Measurements from ENCODE around the gene EPB41L4B. TPM values are rescaled to one million over a fixed set of nuclear protein-coding genes. Genes with fewer than 3 reads are reported as not detected.

The EPB41L4B gene
- total RNA-seq, 4 donors from 2014 or later: under 0.01 to 3.9 (median 1.5) TPM

DNA sequence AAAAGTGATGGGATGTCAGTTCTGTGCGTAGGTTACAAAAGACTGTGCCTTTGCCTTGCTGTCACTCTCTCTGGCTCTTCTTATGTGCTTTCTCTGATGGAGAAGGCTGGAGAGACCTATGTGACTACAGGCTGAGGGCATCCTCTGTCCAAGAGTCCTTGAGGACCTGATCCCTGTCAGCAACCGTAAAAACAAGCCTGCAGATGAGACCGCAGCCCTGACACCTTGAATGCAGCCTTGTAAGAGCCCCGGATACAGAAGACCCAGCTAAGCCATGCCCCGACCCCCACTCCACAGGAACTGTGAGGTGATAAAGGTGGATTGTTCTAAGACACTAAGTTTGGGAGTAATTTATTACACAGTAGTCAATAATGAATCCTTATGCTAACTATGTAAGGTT is 121.2 kb downstream of the EPB41L4B start:
- intact Hi-C loops (cut with DNase I; ENCODE audit: low total_unique reads): no loop called here
- Histone ChIP-seq H3K27ac (no peak overlapping the region), H3K36me3 (no peaks in the 10 kb centered on the region), H3K4me1 (no peaks in the 10 kb centered on the region), H3K9me3 (no peaks in the 10 kb centered on the region), H3K4me3 (no peak overlapping the region), H3K27me3 (no peaks in the 10 kb centered on the region)
- TF ChIP-seq POLR2A (IDR thresholded peaks at IDR 0.05): no peak
- DNase-seq: no peak

DNA sequence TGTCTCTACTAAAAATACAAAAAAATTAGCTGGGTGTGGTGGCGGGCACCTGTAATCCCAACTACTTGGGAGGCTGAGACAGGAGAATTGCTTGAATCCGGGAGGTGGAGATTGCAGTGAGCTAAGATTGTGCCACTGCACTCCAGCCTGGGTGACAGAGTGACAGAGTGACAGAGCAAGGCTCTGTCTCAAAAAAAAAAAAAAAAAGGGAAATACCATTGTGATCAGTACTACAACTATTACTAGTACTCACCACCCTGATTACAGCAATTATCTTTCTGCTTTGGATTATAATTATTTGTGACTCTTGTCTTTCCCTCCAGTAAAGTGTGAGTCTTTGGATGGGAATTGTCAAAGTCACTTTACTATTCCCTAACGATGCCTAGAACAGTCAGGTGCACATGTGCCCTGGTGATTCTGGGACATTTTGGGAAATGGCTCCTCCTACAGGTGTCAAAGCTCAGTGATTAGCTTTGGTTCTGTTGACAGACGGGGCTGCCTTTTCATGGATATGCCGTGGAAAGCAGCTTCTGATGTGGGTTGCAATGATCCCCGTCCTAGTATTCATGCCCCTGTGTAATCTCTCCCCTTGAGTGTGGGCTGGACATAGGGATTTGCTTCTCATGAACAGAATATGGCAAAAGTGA is 122.0 kb downstream of the EPB41L4B start:
- Histone ChIP-seq H3K4me3 (no peak overlapping the region), H3K4me1 (no peaks in the 10 kb centered on the region), H3K27me3 (no peaks in the 10 kb centered on the region), H3K27ac (no peak overlapping the region), H3K36me3 (no peaks in the 10 kb centered on the region), H3K9me3 (no peaks in the 10 kb centered on the region)
- DNase-seq: no peak
- no peak for TF ChIP-seq POLR2A (IDR thresholded peaks at IDR 0.05)
- TF ChIP-seq, protein P1, sequence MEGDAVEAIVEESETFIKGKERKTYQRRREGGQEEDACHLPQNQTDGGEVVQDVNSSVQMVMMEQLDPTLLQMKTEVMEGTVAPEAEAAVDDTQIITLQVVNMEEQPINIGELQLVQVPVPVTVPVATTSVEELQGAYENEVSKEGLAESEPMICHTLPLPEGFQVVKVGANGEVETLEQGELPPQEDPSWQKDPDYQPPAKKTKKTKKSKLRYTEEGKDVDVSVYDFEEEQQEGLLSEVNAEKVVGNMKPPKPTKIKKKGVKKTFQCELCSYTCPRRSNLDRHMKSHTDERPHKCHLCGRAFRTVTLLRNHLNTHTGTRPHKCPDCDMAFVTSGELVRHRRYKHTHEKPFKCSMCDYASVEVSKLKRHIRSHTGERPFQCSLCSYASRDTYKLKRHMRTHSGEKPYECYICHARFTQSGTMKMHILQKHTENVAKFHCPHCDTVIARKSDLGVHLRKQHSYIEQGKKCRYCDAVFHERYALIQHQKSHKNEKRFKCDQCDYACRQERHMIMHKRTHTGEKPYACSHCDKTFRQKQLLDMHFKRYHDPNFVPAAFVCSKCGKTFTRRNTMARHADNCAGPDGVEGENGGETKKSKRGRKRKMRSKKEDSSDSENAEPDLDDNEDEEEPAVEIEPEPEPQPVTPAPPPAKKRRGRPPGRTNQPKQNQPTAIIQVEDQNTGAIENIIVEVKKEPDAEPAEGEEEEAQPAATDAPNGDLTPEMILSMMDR (IDR thresholded peaks at IDR 0.05): no peak
- intact Hi-C loops (cut with DNase I; ENCODE audit: low total_unique reads): no loop called here

DNA sequence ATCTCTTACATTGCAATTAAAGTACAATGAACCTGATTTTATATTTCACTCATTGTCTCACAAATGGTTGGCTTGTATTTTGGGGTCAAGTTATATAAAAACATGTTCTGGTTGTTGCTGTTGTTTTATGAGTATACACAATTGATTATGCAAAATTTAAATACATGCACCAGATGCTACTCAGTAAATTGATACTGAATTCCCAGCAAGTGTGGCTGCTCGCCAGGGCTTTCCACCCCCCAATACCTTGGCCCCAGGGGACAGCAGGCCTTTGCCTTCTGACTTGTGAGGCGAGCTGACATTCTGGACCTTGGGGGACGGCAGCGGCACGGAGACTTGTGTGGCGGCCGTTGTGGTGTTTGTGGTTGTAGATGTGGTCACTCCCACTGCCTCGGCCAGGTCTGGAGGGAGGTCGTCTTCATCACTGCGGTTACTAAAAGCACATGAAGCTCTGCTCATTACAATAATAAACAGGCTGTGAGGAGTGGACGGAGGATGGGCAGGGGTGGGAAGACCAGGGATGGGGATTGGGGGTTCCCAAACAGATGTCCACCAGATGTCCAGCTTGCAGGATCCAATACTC is 126.8 kb downstream of the EPB41L4B start:
- no peaks in the 10 kb centered on the region for H3K27me3 ChIP-seq
- no peaks in the 10 kb centered on the region for H3K4me1 ChIP-seq
- intact Hi-C loops (cut with DNase I; ENCODE audit: low total_unique reads): no loop called here
- H3K4me3 ChIP-seq: no peak overlapping the region
- DNase-seq: no peak
- no peaks in the 10 kb centered on the region for H3K36me3 ChIP-seq
- H3K27ac ChIP-seq: no peak overlapping the region
- no peak for TF ChIP-seq POLR2A (IDR thresholded peaks at IDR 0.05)
- TF ChIP-seq, protein P1 (IDR thresholded peaks at IDR 0.05): no peak
- no peaks in the 10 kb centered on the region for H3K9me3 ChIP-seq

DNA sequence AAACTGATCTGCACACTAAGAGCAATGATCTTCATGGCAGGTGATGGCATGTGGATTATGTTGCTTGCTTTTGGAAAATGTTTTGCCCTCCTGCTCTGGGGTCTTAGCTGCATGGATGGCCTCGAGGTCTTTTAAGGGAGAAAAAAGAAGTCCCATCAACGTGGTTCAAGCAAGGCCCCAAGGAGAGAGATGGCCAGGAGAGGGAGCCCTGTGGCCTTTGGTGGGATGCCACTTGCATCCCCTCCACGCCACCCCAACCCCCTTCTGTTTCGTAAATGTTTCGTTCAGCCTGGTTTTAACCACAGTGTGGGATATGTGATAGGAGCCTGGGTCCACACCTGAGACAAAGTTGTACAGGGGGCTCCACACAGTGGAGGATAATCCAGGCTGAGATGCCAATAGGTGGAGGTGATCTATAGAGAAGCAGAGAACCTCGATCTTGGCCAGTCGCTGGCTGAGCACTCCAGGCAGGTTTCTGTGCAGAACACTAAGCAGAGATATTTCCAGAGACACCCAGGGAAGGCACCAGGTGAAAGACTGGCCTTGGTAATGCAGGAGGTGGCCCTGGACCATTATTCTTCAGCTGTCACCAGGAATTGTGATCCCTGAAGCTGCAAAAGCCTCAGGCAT is 128.0 kb downstream of the EPB41L4B start:
- no peaks in the 10 kb centered on the region for H3K27me3 ChIP-seq
- no peak for DNase-seq
- no peaks in the 10 kb centered on the region for H3K9me3 ChIP-seq
- intact Hi-C loops (cut with DNase I; ENCODE audit: low total_unique reads): no loop called here
- H3K4me1 ChIP-seq: no peaks in the 10 kb centered on the region
- H3K36me3 ChIP-seq: no peaks in the 10 kb centered on the region
- no peak overlapping the region for H3K27ac ChIP-seq
- TF ChIP-seq, protein P1 (IDR thresholded peaks at IDR 0.05): no peak
- no peak for TF ChIP-seq POLR2A (IDR thresholded peaks at IDR 0.05)
- no peak overlapping the region for H3K4me3 ChIP-seq

DNA sequence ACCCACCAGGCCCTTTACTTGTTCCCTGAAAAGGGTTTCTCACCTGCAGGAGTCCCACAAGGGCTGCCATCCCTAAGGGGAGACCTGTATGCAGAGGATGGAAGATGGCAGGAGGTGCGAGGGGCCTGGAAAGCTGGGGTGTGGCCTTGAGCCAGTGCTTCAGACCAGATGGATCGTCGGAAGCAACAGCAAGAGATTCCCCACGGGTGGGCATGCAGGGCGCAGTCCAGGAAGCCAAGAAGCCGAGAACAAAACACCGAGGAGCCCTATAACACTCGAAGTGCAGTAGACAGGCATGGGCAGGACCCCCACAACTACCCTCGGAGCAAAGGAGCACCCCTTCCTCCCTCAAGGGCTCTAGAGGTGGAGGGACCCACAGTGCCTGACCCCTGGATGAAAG is 129.1 kb downstream of the EPB41L4B start:
- Histone ChIP-seq H3K27me3 (no peaks in the 10 kb centered on the region), H3K27ac (no peak overlapping the region), H3K36me3 (no peaks in the 10 kb centered on the region), H3K4me3 (no peak overlapping the region), H3K9me3 (no peaks in the 10 kb centered on the region), H3K4me1 (no peaks in the 10 kb centered on the region)
- TF ChIP-seq, protein P1 (IDR thresholded peaks at IDR 0.05): no peak
- TF ChIP-seq POLR2A (IDR thresholded peaks at IDR 0.05): no peak
- no peak for DNase-seq
- intact Hi-C loops (cut with DNase I; ENCODE audit: low total_unique reads): no loop called here
